ENCODE results near the gene ATP5F1D. TPM values are rescaled to one million over a fixed set of nuclear protein-coding genes. Genes with fewer than 3 reads are reported as not detected.
A peak's percentile ranks its signal among the peaks of the same experiment; 100 is the strongest.

The ATP5F1D gene
- total and polyA plus RNA-seq, 2 donors (not counting 3 experiments of a cell fraction or from before 2014, with no cell fraction given) = 167 to 192 TPM

DNA sequence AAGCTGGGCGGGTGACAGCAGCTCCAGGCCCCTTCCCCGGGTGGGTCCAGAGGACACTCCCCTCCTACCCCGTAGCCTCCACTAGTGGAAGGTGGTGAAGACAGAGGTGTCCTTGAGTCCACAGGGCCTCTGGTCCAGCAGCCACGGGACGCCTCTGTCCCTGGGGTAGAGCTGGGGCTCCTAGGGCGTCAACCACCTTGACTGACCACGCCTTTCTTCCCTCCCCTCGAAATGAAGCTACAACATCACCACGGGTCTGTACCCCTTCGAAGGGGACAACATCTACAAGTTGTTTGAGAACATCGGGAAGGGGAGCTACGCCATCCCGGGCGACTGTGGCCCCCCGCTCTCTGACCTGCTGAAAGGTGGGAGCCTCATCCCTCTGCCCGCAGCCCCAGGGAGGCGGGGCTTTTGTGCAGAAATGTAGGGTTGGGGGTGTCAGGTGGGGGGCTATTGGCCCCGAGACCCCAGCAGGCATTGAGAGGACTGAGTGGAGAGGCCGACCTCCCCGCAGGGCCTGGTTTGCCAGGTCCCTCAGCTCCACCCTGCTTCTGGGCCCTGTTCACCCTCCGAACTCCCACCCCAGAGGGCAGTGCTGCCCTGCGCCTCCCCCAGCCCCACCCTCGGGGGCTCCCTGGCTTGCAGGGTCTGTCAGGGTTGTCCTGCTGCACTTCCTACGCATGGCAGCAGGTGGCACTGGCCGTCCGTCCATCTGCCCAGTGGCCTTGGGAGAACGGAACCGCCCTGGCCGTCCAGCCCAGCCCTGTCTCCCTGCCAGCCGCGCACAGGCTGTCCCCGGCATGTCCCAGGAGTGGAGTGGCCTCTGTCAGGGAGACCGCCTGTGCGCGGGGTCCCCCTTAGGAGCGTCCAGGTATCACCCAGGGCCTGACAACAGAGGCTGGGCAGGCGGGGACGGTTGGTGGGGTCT, 20.3 kb upstream of the ATP5F1D start:
- intact Hi-C loops (cut with micrococcal nuclease) = loop anchor here (1.0 kb wide), 2 partner anchors 19 to 45 kb away; no protein-coding TSS in a partner anchor
- DNase-seq (ENCODE audit: low read depth, low spot score) = peak; percentile 53

More for the DNA sequence above, 20.3 kb upstream of the ATP5F1D start:
- POLR2A ChIA-PET = no interaction called here
- dilution Hi-C loops (cut with MboI; ENCODE audit: extremely low pct_ligation_motif_present, low sequenced_read_pairs) = no loop called here
- peaks cover 5 to 20% of the 10 kb centered on the region in 2 experiments for H3K36me3 ChIP-seq (ENCODE audit: control insufficient read depth in 2 of 2, extremely low read depth in 1 of 2, insufficient read depth in 2 of 2, low read length in 2 of 2)
- H2AFZ ChIP-seq (ENCODE audit: low read depth, low read length) = no peak overlapping the region
- H3K4me3 ChIP-seq (replicated peaks in 1 of 3; ENCODE audit: insufficient read depth in 1 of 3, low read depth in 1 of 3, low read length in 3 of 3) = no peak overlapping the region
- no peaks in the 10 kb centered on the region for H3K4me1 ChIP-seq (ENCODE audit: control insufficient read depth, extremely low read depth, insufficient read depth, low read length)
- no TSS peak for BruUV-seq (replicated peaks)
- H4K20me1 ChIP-seq (replicated peaks; ENCODE audit: control insufficient read depth, extremely low read depth, insufficient read depth, low read length) = no peaks in the 10 kb centered on the region
- H3K9ac ChIP-seq (replicated peaks; ENCODE audit: extremely low read depth, insufficient read depth, low read length) = no peak overlapping the region
- no peaks in the 10 kb centered on the region for H3K9me1 ChIP-seq (replicated peaks; ENCODE audit: control insufficient read depth, extremely low read depth, insufficient read depth, low read length)
- no peak overlapping the region for H3K4me2 ChIP-seq (ENCODE audit: insufficient read depth, low read length)
- H3K27me3 ChIP-seq (ENCODE audit: control insufficient read depth in 2 of 2, insufficient read depth in 2 of 2, low read length in 2 of 2) = no peaks in the 10 kb centered on the region
- peak; percentile 42 for FAIRE-seq
- H3K27ac ChIP-seq (ENCODE audit: insufficient read depth, low read depth, low read length) = no peak overlapping the region
- TF ChIP-seq, protein P1, sequence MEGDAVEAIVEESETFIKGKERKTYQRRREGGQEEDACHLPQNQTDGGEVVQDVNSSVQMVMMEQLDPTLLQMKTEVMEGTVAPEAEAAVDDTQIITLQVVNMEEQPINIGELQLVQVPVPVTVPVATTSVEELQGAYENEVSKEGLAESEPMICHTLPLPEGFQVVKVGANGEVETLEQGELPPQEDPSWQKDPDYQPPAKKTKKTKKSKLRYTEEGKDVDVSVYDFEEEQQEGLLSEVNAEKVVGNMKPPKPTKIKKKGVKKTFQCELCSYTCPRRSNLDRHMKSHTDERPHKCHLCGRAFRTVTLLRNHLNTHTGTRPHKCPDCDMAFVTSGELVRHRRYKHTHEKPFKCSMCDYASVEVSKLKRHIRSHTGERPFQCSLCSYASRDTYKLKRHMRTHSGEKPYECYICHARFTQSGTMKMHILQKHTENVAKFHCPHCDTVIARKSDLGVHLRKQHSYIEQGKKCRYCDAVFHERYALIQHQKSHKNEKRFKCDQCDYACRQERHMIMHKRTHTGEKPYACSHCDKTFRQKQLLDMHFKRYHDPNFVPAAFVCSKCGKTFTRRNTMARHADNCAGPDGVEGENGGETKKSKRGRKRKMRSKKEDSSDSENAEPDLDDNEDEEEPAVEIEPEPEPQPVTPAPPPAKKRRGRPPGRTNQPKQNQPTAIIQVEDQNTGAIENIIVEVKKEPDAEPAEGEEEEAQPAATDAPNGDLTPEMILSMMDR (IDR thresholded peaks at IDR 0.05; ENCODE audit: extremely low read depth in 1 of 2, insufficient read depth in 1 of 2, low read depth in 1 of 2, low read length in 2 of 2) = peak; percentile 64 to 85
- TF ChIP-seq FOS (IDR thresholded peaks at IDR 0.05; ENCODE audit: borderline replicate concordance, insufficient read depth, low read length) (no peak), POLR2AphosphoS5 (IDR thresholded peaks at IDR 0.05; ENCODE audit: insufficient read depth, low read depth, low read length) (no peak), MYC (IDR thresholded peaks at IDR 0.05; ENCODE audit: low read depth, low read length) (no peak)
- TF ChIP-seq, protein P2, sequence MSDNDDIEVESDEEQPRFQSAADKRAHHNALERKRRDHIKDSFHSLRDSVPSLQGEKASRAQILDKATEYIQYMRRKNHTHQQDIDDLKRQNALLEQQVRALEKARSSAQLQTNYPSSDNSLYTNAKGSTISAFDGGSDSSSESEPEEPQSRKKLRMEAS (IDR thresholded peaks at IDR 0.05; ENCODE audit: insufficient read depth, insufficient read length) = no peak
- no peaks in the 10 kb centered on the region for H3K9me3 ChIP-seq (replicated peaks; ENCODE audit: control insufficient read depth, insufficient read depth, low read length)
- CTCF ChIA-PET = interaction anchor here (0.7 to 2.5 kb wide), 8 partner anchors 8 to 108 kb away, joined by 3 to 14 read pairs (median 5); partner anchors contain the start of genes ATP5F1D and CBARP
- peaks cover 25% of the 10 kb centered on the region for H3K79me2 ChIP-seq (ENCODE audit: control insufficient read depth, insufficient read depth, low read length)

All from endothelial cell of umbilical vein (primary cell).